GM19193 (cell line): ENCODE results near the gene DMTF1.

Experiments used
- POLR2A ChIP-seq: IDR thresholded peaks from 4 replicates; pipeline ENCODE4 v1.6.1; 2011; ENCODE audit not compliant: insufficient read depth, insufficient read length; ENCODE audit errors: extremely low read depth

DMTF1 gene

DNA sequence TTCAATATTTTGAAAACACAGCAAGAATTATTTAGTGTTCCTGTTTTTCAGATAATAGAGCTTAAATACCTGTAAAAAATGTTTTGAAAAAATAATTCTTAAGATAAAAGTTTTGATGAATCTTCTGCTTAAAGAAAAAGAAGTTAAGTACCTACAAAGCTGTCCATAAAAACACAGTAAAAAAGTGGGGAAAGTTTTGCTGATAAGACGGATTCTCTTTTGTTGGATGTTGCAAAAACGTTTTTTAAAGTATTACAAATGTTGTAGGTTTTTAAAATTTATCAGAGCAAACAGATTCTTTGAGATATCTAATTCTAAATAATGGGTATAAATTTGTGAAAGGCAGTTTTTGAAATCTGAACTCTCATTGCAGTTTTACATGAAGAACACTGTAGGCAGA lies 12.2 kb downstream of the DMTF1 start:
- TF ChIP-seq POLR2A, result no peak

DNA sequence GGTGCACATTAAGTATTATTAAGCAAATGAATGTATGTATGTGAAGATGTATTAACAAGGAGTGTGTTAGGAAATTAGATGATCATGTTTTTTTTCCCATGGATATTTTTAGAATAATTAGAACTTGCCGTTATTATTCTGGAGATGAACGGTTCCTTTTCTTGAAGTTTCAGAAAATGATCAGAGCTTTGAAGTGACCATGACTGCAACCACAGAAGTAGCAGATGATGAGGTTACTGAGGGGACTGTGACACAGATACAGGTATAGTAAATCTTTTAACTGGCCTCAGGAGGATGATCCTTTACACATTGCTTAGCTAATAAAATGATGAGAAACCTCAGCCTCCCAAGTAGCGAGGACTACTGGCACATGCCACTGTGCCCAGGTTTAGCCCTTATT lies 18.6 kb downstream of the DMTF1 start:
- TF ChIP-seq POLR2A, result no peak

DNA sequence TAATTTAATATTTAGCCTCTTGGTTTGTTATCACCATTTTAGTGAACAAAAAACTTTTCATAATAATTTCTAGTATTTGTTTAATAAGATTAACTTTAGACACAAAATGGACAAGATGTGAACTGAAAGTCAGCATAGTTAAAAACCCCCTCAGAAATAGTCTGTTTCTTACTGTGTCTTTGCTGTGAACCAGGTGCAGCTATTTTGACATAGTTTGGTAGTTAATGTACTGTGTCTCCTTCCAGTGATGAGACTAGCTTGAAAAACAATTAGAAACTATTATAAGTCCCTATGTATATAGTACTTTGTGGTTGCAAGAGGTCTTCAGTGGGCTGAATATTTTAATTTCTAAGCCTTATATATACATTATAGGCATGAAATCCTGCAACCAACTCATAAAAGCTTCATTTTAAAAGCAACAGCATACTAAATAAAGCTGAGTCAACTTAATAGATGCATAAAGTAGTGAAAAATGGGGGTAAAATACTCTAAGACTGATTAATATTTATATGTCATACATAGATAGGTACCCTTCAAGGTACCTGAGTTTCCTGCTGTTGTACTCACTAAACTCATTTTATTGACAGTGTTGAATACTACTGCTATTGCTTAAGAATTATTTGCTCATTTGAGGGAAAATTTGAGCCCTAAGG lies 19.2 kb downstream of the DMTF1 start:
- no peak for TF ChIP-seq POLR2A

DNA sequence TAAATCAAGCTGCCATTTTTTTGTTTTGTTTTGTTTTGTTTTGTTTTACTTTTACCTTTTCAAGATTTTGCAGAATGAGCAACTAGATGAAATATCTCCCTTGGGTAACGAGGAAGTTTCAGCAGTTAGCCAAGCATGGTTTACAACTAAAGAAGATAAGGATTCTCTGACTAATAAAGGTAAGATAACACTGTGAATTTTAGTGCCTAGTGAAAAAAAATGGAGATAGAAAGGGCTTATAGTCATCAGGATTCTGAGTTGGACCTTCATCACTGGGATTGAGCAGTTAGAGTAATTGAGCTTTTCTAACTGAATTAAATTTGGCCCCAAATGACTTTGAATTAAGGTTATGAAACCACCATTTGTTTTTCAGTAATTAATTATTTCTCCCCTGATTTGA lies 21.2 kb downstream of the DMTF1 start:
- no peak for TF ChIP-seq POLR2A

DNA sequence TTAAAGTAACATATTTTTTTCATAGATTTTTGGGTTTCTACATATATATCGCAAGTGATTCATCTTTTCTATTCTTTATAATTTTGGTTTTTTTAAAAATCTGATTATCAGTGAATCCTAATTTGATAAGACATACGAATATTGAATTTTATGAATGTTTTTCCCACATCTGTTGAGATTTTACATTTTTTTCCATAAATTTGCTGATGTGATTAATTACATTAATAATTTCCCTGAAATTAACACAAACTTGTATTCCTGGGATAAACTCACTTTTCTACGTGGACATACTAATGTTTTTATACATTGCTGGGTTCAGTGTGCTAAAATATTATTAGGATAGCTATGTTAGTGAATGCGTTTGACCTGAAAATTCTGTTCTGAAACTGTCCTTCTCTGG lies 26.1 kb downstream of the DMTF1 start:
- no peak for TF ChIP-seq POLR2A

DNA sequence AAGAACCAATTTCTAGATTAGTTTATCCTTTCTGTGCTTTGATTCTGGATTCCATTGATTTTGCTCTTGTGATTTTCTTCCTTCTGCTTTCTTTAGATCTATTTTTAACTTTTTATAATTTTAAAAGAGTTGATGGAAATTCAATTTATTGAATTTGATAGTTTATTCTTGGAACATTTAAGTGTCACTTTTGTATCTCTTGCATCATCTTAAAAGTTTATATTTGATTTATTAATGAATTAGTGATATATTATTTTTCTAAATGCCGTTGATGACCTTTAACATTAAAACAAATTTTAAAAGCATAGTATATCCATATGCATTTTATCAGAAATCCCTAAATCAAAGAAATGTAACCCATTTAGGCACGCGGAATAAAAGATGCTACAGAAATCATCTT lies 26.9 kb downstream of the DMTF1 start:
- no peak for TF ChIP-seq POLR2A

DNA sequence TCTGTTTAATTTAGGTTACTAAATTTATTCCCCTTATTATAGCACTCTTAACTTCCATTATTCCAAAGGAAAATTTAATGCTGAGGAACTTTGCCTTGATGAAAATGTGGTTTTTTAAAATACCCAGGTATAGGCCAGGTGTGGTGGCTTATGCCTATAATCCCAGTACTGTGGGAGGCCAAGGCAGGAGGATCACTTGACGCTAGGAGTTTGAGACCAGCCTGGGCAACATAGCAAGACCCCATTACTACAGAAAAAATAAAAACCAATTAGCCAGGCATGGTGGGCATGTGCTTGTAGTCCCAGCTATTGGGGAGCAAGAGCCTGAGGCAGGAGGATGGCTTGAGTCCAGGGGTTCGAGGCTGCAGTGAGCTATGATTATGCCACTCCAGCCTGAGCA lies 34.9 kb downstream of the DMTF1 start:
- no peak for TF ChIP-seq POLR2A

DNA sequence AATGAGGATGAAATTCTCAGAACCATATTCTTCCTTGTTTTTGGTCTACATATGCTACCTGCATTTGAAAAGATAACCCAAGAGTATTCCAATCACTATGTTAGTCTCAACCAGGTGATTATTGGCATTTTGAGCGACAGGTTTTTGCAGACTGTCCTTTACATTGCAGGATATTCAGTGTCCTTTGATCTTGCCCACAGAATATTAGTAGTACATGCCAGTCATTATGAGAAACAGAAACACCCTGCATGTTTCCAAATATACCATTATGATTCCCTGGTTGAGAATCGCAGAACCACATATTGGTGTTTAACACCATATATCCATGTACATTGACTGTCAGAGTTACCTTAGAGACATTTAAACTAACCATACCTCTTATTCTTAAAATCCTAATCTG lies 36.7 kb downstream of the DMTF1 start:
- TF ChIP-seq POLR2A, result no peak

DNA sequence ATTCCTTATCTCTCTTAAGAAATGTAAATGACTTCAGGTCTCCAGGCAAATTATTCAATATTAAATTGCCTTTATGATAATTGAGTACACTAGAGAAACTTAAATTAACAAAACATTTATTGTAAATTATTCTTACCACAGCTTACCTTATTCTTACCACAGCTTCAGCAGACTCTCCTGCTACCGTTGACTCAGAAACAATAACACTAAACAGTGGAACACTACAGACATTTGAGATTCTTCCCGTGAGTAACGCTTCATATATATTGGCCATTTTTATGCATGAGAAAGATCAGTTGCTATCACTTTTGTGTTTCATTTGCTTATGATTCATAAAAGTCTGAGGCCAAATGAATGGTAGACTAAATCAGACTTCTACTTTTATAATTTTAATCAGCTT lies 38.5 kb downstream of the DMTF1 start:
- TF ChIP-seq POLR2A, result no peak

DNA sequence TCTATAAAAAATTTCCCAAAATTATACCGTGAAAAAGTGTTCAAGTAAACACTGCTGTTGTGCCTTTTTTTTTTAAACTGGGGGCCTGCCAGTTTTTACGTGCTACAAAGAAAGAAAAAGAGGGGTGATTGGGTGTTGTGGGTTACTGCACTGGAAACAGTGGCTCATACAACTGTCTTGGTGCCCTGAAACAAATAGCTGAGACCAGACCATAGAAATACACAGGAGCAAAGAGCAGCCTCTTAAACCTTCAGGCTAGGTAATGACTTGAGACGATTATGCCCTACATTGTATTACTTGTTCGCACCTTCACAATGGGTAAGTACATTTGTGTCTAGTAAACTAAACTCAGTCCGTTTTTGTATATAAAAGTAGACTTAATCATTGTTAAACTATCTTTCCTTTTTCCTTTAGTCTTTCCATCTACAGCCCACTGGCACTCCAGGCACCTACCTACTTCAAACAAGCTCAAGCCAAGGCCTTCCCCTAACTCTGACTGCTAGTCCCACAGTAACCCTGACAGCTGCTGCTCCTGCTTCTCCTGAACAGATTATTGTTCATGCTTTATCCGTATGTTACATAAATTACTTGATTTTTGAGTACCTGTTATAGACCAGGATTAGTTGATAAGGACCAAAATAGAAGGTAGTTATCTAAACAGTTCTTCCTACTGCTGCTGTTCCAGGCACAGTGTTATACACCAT lies 40.7 kb downstream of the DMTF1 start:
- TF ChIP-seq POLR2A, result peak; percentile 27

DNA sequence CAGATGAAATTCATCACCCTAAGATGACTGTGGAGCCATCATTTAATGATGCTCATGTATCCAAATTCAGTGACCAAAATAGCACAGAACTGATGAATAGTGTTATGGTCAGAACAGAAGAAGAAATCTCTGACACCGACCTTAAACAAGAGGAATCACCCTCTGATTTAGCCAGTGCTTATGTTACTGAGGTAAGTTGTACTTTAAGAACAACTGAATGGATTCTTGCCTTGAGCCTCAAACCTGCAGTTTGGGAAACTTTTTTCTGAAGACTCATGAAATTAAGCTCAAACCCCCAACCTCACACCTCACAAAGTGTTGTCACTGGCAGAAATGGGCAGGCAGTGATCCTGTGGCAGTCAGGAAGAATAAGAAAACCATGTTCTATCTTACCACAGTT lies 41.7 kb downstream of the DMTF1 start:
- no peak for TF ChIP-seq POLR2A

DNA sequence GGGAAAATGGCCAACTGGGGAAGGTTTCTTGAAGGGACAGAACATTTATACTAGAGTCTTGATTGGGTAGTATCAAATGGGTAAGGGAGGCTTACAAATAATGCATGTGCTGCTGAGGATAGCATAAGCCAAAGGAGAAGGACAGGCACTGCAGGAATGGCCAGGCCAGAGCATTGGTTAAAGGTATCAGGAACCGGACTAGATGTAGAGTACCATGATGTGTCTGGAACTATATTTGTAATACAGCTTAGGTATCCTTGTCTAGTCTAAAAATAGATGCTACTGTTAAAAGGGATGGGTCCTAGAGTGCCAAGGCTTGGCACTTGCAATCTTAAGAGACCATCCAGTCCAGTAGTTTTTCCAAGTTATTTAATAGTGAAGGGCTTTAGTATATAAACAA lies 47.0 kb downstream of the DMTF1 start:
- no peak for TF ChIP-seq POLR2A

DNA sequence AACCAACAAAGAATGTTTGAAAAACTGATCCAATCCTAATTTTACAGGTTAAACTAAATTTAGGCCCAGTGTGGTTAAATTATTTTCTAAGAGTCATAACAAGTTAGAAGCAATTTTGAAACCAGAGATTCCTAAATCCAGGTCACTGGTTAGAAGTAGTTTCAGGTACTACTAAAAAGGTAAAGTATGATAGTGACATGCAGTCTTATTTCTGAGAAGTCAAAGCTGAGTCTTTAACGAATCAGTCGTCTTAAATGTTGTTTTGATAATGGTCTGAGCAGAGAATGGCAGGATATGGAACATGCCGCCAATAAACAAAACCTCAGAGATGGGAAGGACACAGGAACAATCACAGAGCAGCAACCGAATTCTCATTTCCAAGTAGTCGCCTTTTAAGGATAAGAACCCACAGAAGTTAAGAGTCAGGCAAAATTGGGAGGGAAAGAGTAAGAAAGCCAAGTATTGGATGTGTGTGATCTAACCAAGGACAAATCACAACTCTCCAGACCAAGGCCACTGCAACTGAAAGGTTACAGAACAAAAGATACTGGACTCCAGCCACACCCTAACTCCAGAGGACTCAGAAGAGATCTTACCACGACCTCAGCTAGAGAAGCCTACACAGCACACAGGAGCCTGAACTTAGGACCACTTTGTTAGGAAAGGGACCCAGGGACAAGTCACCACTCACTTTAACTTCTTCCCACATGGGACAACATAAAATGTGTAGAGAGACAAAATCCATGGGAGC lies 47.6 kb downstream of the DMTF1 start:
- TF ChIP-seq POLR2A, result no peak

DNA sequence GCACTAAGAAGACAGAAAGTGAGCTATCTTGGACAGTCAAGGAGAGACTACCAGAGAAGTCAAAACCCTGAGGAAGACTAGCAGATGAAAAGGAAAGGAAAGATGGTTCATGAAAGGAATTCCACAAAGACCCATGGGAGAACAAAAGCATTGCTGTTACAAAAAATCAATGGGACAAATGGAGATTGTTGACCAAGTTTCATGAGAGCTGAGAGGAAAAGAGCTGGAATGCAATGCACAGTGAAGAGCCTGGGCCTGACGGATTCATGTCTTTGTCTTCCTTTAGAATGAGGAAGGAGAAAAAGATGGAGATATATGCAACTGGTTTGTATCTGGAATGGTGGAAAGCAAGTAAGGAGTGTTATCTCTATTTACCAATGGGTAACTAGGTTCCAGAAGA lies 50.0 kb downstream of the DMTF1 start:
- no peak for TF ChIP-seq POLR2A

DNA sequence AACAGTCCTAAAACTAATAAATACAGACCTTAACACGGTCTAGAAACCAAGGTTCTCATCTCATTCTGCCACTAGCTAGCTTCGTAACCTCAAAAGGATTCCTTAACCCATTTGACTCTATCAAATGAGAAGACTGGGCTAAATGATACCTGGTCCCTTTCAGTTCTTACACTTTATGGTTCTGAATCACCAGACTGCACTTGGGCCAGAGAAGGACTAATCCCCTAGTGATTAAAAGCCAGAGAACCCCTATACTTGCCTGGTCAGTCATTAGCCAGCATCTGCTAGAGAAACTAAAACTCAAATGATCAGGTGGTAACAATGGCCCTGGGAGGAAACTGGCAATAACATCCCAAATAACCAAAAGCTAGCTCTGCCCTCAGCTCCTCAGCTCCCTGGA lies 50.5 kb downstream of the DMTF1 start:
- TF ChIP-seq POLR2A, result no peak

DNA sequence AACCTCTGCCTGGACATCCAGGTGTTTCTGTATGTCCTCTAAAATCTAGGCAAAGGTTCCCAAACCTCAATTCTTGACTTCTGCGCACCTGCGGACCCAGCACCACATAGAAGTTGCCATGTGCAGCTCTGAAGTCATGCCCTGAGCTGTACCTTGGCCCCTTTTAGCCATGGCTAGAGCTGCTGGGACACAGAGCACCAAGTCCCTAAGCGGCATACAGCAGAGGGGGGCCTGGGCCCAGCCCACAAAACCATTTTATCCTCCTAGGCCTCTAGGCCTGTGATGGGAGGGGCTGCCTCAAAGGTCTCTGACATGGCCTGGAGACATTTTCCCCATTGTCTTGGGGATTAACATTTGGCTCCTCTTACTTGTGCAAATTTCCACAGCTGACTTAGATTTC lies 52.7 kb downstream of the DMTF1 start:
- no peak for TF ChIP-seq POLR2A
